Activated T-cell treated with anti-CD3 and anti-CD28 coated beads for 24 hours (primary cell): ENCODE results near the gene UNC5B.

ENCODE experiments used
- DNase-seq: peaks from one replicate; pipeline ENCODE4 v3.0.0-alpha.2; 2020; ENCODE audit warnings: low read depth

UNC5B gene

DNA sequence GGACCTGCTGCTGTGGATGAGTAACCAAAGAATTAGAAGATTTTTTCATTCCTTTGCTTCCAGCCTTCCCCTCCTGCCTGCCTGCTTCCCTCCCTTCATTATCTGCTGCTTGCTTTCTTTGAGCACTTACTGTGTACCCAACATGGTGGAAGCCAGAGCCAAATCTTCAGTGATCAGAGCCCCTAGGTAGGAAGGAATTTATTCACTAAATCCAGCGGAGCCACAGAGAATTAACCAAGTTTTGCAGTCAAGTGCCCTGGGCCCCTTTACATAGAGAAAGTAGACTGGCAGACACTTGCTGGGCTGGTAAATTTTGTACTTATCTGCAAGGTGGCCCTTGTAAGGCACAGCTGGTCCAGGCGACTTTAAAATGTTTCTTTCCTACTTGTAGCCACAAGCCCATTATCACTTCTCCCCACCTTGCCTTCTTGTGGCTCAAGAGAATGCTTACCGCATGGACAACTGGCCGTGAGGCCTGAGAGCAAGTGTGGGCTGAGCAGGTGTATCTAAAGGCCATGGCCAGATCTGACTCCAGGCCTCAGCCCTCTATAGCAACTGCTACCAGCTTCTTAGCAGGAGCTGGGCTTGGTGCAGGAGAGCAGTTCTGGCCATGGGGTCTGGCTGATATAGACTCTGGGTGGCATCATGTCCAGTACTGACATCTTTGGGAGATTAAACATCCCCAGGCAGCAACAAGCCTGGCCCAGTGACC is 11.1 kb downstream of the UNC5B start:
- DNase-seq, result no peak

DNA sequence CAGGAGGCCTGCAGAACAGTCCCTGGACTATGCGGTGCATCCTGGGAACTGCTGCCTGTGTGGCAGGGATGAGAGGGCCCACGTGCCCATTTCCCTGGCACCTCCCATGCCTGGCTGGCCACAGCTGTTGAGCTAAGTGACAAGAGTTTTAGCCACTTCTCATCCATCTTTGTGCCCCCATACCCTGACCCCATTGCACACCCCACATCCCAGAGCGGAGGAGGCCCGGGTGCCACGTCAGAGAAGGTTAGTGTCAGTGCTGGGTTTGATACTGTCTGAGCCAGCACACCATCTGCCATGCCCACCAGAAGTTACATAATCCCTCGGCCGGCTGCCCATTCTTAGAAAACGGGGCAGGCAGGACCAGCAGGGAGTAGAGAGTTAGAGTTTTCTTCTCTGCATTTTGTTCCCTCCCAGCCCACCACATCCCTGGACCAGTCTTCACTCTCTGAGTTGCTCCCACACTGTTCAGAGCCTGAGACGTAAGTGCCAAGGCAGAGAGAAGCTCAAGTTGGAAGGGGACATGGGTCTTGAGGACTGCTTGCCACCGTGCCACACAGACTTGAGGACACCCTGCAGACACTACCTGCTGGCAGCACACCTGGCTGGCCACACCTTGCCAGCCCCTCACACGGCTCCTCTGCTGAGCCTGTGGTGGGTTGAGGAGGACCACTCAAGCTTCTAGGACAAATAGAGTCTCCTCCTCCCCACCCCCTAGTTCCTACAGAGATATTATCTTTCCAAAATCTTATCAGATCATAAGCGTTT is 13.1 kb downstream of the UNC5B start:
- no peak for DNase-seq

DNA sequence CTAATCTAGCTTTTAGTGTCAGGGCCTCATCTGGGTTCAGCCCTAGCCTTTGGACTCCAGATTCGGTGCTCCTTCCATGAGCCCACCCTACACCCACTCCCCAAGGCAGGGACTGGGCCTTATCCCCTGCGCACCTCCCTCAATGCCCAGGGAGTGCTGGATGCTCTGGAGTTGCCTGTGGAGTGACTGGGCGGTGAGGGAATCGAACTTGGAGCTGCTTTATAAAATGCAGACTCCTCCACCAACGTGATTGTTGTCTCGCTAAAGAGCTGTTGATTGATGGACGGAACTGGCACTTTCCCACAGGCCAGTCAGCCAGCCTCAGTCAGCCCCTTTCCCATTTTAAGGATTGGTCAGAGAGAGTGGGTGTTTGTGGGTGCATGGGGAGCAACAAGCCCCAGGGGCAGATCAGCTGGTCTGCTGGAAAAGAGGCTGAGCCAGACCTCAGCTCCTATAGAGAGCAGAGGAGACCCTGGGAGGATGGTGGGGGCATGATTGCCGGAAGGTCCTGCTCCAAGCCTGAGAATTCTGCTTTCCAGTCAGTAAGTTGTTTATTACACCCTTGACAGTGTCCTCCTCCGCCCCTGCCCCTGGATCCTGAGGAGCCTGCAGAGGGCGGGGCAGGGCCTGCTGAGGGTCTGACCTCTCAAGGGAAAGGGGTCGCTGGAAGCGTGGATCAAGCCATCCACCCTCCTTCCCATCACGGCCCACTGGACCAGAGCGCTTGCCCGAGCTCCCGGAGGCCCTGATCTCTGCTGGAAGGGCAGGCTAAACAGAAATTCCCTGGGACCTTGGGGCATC is 16.7 kb downstream of the UNC5B start:
- no peak for DNase-seq

DNA sequence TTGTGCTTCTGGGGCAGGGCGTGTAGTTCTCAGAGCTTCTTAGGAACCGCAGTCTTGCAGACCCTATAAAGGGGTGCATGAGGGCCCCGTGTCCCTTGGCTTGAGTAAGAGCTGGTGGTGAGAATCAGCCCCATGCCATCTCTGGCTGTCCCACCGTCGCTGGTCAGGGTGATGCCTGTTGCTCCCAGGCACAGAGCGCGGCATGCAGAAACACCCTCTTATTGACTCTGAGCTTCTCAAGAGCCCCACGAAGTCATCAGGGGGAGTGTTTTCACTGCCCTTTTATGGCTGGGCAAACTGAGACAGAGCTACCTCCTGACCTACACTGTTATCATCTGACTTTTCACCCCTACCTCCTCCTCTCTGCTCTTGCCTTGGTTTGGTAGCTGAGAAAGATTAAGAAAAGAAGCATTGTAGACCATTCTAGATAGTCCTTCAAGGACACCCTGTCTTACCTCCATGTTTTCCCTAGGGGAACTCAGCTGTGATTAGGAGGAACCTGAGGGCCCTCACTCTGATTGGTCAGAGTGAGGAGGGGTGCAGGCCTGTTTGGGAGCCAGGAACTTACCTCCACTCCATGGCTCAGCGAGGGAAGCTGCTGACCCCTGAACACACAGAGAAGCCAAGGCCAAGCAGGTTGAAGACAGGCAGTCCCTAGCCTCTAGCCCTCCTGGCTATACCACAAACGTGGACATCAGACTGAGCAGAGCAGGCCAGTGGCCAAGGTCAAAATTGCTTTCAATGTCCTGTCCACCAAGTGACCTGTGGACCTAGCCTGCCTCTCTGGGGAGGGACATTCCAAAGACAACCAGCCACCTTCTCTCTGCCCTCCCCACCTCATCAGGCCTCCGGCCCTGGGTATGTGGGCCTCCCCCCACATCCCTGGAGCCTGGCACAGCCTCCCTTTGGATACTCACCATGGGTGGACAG is 17.6 kb downstream of the UNC5B start:
- DNase-seq, result no peak

DNA sequence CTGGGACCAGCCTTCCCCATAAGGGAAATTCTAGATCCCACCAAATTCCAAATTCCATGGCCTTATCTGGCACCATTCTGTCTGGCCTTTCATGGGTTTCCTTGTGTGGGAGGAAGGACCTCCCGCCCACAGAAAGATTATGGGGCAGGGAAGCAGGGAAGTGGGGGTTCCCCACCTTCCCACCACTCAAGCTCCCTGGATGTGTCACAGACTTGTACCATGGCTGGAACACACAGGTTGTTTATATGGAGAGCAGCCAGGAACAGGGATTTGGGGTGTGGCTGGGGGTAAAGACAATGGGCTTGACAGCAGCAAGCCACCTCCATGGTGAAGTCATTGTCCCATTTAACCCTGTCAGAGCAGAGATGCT is 18.3 kb downstream of the UNC5B start:
- no peak for DNase-seq

DNA sequence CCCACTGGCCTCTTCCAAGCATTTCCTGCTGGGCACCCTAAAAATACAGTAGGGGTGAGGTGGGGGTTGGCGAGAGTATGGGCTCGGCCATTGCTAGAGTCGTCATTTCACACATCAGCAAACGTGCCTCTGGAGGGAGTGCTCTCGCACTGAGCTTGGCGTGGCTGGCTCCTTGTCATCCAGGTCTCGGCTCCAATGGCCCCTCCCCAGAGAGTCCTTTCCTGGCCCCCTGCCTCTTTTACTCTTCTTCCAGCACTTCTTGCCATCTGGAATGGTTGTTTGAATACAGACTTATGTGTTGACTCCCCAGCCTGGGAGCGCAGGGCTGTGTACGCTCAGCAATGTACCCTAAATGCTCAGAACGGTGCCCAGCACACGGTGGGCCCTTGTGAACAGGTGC is 18.8 kb downstream of the UNC5B start:
- no peak for DNase-seq

DNA sequence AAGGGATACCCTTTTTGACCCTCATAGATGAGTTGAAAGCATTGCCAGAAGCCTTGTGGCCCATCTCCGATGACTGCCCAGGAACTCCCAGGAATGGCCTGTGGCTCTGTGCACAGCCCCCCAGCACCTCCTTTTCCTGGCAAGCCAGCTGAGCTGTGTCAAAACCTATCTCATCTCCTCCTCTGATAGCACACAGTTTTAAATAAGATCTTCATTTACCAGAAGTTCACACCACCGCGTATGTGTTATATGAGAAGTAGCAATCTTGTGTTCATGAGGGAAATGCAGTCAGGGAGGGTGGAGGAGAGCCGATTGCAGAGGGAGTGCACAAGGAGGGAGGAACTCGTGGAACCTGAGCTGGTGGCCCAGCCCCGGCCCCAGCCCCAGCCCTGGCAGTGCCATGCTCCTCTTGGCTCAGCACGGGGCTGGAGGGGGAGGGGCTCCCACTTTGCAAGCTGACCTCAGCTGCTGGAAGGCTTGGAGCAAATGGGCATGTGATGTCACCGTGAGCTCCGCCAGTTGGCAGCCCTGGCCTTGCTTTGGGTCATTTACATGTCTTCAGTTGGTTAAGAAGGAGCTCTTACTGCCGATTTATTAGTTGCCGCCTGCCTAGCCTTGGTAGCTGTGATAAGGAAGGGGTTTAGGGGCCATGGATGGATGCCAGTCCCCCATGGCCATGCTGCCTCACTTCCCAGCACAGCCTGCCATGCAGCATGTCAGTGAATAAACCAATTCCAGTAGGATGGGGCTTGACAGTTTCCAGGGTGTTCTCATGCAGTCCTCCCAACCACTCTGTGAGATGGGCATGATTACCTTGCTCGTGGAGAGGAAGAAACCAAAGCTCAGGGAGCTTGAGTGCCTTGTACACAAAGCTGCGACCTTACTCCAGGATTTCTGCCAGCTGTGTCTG is 20.0 kb downstream of the UNC5B start:
- no peak for DNase-seq

DNA sequence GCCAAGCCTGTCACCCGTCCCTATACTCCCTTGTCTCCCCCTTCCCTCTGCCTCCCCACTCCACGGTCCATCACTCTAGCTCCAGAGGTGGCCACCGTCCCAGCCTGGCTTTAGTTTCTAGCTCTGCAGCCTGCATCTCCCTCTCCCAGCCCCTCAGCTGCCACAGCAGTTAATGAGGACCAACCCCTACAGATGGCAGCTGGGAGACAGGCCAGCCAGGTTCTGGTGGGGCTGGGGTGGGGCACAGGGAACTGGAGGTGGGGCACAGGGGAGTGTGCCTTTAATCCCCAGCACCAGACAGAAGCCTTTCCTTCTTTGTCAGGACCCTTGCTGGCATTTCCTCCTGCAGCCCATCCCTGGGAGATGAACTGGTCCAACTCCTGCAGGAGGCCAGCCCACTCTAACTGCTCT is 21.1 kb downstream of the UNC5B start:
- no peak for DNase-seq

DNA sequence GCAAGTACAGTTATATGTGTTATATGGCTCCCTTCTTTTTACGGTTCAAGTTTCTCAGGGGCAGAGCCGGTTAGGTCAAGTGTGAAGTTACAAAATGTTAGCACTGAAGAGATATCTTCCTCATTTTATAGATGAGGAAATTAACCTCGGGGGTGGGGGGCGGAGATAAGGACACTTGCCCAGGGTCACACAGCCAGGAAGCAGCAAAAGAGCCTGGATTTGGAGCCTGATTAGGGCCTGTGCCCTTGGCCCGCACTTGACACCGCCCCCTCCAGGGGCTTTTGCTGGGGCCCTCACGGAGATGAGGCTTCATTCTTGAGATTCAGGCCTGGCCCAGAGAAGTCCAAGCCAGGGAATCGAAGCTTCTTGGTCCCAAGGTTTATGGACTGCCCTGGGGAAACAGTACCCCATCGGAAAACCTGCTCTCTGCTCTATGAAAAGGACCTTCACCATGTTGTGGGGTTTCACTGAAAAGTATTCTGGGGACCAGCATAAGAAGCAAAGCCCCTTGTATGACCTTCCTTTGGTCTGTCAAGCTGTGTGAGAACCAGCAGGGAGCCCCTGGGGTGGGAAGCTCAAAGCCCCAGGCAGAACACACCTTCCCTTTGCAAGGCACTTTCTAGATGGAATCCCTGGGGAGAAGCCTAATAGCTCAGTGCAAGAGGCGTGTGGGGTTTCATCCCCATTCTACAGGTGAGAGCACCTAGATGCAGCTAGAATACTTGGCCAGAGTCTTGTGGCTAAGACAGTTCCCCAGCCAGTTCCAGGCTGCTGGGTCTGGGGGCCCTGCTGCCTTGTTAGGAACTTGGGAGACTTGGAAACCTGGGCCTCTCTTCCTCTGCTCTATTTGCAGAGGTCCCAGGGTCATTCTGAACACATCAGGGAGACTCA is 21.9 kb downstream of the UNC5B start:
- no peak for DNase-seq

DNA sequence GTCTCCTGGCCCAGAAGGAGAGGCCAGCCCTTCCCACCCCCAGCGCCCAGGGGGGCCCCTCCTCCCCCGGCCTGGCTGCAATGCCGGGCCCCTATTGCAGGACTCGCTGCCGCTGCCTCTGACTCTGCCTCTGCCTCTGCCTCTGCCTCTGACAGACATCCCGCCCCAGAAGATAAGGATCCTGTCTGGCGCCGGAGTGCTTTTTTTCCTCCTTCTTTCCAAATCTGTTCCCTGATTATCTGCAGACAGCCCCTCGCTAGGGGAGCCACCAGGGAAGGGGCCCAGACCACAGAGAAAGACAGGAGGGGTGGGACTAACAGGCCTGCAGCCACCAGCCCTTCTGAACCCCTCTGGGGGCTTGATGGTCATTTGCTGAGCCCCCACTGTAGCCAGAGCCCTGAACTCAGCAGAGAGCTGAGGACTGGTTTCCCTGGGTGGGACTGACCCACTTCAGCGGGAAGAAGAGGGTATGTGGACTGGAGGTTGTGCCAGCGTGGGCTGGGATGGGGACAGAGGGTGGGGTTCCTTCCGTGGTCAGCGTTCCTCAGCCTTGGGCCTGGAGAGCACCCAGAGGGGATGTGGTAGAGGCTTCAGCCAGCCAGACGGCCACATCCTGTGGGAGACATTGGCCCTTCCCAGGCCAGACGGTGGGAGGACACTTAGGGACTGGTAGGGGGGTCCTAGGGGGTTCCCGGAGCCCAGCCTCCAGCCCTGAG is 22.8 kb downstream of the UNC5B start:
- no peak for DNase-seq

DNA sequence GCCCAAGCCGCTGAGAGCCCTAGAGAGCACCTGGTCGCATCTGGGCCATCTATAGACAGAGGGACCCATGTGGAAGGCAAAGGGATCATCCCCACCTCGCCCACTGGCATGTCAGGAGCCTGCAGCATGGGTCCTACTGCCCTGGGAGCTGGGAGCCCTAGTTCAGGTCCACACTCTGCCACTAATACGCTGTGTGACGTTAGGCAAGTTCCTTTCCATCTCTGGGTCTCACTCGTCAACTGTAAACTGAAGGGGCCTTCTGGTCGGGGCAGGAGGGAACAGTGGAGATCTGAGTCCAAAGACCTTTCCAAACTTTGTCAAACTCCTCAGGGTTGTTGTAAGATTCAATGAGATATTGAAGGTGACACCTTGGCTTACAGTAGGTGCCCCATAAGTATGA is 23.4 kb downstream of the UNC5B start:
- DNase-seq, result no peak

DNA sequence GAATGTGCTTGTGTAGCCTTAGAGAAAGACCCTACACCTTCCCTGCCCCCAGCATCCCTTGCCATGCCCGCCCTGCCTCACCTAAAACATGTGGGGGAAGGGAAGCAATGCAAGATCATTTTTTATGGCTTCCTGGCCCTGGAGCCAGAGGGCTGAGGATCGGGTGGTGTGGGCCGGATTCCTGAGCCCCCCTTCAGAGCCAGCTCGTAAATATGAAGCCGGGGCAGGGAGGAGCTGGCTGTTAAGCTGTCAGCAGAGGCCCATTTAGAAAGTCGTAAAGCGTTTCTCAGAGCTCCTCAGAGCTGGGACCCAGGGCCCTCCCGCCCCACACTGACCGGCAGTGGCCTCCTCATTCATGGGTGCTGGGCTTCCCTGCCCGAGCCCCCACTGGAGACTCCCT is 23.9 kb downstream of the UNC5B start:
- no peak for DNase-seq

DNA sequence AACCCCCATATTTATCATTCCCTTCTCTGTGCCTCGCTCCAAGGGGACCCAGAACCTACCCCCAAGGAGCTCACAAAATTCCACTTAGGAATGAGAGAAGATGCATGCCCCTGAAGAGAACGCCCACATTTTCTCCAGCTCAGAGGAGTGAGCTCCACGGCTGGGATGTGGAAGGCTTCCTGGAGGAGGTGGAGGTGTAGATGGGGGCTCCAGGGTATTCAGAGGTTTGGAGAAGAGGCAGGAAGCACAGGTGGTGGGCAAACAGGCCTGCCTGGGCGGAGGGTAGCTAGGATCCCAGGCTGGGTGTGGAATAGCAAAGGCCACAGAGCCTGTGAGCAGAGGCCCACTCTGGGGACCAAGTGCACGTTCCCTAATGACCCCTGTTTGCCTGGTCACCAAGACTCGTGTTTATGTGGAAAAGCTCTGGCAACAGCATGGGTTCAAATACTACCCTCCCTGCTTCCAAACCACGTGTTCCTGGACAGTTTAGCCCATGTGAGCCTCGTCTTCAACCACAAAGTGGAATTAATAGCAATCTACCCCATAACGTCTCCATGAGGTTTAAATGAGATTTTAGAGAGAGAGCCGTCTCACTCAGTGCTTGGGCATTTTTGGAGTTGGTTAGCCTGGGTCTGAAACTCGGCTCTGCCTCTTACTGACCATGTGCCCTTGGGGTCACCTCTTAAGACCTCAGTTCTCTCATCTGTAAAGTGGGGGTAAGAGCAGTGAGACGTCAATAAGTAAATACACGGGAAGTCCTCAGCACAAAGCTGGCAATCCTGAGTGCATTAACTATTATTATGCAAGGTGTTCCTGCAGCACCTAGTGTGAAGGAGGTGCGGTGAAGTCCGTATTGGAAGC is 24.7 kb downstream of the UNC5B start:
- no peak for DNase-seq

DNA sequence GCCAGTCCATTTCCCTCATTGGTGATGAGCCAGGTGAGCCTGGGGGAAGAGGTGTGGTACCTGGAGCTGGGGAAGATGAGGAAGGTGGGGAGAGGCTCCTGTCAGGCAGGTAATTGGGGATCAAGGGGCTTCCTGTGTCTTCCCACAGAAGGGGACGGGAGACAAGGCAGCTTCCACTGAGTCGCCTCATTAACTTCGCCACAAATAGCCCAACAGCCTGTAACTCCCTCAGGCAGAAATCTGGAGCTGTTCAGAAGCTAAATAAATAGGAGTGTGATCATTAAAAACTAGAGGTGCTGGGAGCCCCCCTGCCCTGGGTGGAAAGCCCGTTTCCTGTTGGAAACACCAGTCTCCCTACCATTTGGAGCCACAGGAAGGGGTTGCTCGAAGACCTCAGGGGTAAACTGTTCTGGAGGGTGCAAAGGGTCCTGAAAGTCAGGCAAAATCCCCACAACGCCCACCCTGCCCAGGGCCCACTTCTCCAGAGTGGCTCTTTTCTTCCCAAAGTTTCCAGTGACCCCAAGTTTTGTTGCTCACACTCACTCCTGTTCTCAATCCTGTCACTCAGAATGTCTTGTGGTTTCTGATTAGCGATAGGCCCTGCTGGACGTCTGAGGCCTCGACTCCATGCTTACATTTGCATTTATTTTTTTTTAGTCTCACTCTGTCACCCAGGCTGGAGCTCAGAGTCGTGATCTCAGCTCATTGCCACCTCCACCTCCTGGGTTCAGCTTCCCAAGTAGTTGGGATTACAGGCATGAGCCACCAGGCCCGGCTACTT is 25.7 kb downstream of the UNC5B start:
- DNase-seq, result no peak

DNA sequence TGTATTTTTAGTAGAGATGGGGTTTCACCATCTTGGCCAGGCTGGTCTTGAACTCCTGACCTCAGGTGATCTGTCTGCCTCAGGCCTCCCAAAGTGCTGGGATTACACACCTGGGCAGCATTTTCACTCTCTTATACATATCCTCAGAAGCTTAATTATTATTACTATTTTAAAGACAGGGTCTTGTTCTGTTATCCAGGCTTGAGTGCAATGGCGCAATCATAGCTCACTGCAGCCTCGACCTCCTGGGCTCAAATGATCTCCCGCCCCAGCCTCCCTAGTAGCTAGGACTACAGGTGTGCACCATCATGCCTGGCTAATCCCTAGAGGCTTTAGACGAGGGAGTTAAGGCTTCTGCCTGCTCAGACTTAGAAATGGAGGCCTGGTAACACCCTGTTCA is 26.3 kb downstream of the UNC5B start:
- no peak for DNase-seq

DNA sequence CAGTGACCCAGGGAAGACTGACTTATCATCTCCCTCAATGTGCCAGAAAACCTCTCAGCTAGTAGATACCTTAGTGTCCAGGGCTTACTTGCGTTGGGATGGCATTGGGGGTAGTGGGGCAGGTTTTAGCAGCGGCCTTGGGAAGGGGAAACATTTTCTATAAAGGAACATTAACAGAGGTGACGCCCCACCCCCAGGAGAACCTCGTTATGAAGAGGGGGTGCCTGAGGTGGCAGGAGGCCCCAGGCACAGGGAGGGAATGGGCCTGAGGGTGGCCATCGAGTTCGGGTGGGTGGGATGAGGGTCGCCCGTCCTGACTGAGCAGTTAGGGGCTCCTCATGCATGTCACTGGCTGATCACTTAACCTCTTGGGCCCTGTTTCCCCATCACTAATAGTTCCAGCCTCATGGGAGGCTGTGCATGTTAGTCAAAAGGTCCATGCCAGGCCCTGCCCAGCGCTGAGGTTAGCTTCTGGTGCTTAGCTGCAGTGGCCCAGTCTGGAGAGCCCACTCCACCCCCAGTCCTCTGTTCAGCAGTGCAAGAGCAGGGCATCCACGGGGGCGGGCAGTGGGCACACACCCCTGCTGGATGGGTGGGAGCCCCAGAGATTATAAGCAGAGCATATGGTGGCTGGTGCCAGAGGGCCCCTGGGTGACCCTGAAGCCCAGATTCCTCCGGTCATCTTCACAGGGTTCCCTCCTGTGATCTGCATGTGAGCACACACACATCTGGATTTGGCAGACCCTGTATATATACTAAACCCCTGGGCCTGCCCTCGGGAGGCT is 27.0 kb downstream of the UNC5B start:
- no peak for DNase-seq
